Neural progenitor cell (in vitro differentiated cells): ENCODE results near the gene ACOT7. TPM values are rescaled to one million over a fixed set of nuclear protein-coding genes. Genes with fewer than 3 reads are reported as not detected.

Experiments
- DNase-seq: peaks from one replicate; pipeline ENCODE4 v3.0.0-alpha.2; 2016; ENCODE audit warnings: low spot score
- H2AFZ ChIP-seq: fragments of 200-600 bp; sonication (generic); replicated peaks from 2 replicates; pipeline ENCODE4 v1.6.1; 2016; ENCODE audit warnings: antibody characterized with exemption
- H3F3A ChIP-seq: fragments of 200-600 bp; sonication (generic); 2 replicates; pipeline ENCODE4 v1.6.1; 2016; ENCODE audit warnings: antibody characterized with exemption, low read depth
- H3K27ac ChIP-seq: fragments of 200-600 bp; sonication (generic); 2 replicates; pipeline ENCODE4 v1.5.1; 2016; ENCODE audit warnings: mild to moderate bottlenecking
- H3K27me3 ChIP-seq: fragments of 200-600 bp; sonication (generic); 2 replicates; pipeline ENCODE4 v1.6.1; 2016; ENCODE audit warnings: mild to moderate bottlenecking, moderate library complexity
- H3K36me3 ChIP-seq: fragments of 200-600 bp; sonication (generic); 2 replicates; pipeline ENCODE4 v1.5.1; 2016
- H3K4me1 ChIP-seq: fragments of 200-600 bp; sonication (generic); 2 replicates; pipeline ENCODE4 v1.6.1; 2016; ENCODE audit warnings: mixed run types
- H3K4me2 ChIP-seq: fragments of 200-600 bp; sonication (generic); 2 replicates; pipeline ENCODE4 v1.6.1; 2016
- H3K4me3 ChIP-seq: fragments of 200-600 bp; sonication (generic); 2 replicates; pipeline ENCODE4 v1.5.1; 2016
- H3K79me2 ChIP-seq: fragments of 200-600 bp; sonication (generic); 2 replicates; pipeline ENCODE4 v1.6.1; 2016; ENCODE audit warnings: low read depth
- H3K9ac ChIP-seq: fragments of 200-600 bp; sonication (generic); 2 replicates; pipeline ENCODE4 v1.6.1; 2016
- H3K9me3 ChIP-seq: fragments of 200-600 bp; sonication (generic); 2 replicates; pipeline ENCODE4 v1.5.1; 2016; ENCODE audit warnings: low read depth
- H4K20me1 ChIP-seq: fragments of 200-600 bp; sonication (generic); 2 replicates; pipeline ENCODE4 v1.6.1; 2016; ENCODE audit warnings: low read depth
- H3K27ac Mint-ChIP-seq: 3 replicates; pipeline ENCODE4 v1.8.0; 2021; ENCODE audit warnings: mixed read lengths
- H3K27me3 Mint-ChIP-seq: 2 replicates; pipeline ENCODE4 v1.8.0; 2022; ENCODE audit warnings: low read depth, mild to moderate bottlenecking, inconsistent platforms, moderate library complexity, mixed read lengths; ENCODE audit not compliant: insufficient read depth
- H3K36me3 Mint-ChIP-seq: 3 replicates; pipeline ENCODE4 v1.8.0; 2021; ENCODE audit warnings: mixed read lengths
- H3K4me1 Mint-ChIP-seq: 3 replicates; pipeline ENCODE4 v1.8.0; 2021; ENCODE audit warnings: mixed read lengths
- H3K4me3 Mint-ChIP-seq: 3 replicates; pipeline ENCODE4 v1.8.0; 2021; ENCODE audit warnings: mild to moderate bottlenecking, moderate library complexity, mixed read lengths
- H3K9me3 Mint-ChIP-seq: 3 replicates; pipeline ENCODE4 v1.8.0; 2020; ENCODE audit warnings: mixed read lengths
- CTCF ChIP-seq: fragments of 200-600 bp; sonication (generic); IDR thresholded peaks from 2 replicates; pipeline ENCODE4 v1.5.1; 2017; ENCODE audit warnings: antibody characterized with exemption, mild to moderate bottlenecking
- EZH2 ChIP-seq: fragments of 200-600 bp; sonication (generic); IDR thresholded peaks from 2 replicates; pipeline ENCODE4 v1.6.1; 2017; ENCODE audit warnings: antibody characterized with exemption, mild to moderate bottlenecking, moderate library complexity
- EZH2phosphoT487 ChIP-seq: fragments of 200-600 bp; sonication (generic); IDR thresholded peaks from 2 replicates; pipeline ENCODE4 v1.6.1; 2017; ENCODE audit warnings: antibody characterized with exemption
- total RNA-seq: library from RNA; depleted of rRNA; stranded (reverse); fragments of >200 nt; gene quantifications from 2 replicates; pipeline ENCODE4 v1.2.3, GENCODE V29; 2015; ENCODE audit warnings: low replicate concordance

Gene ACOT7
- total RNA-seq, 1 donor from 2014 or later = 19.6 TPM

GRCh38 chr1:6353619-6353954 is 40.0 kb downstream of the ACOT7 start:
- H3K4me1 Mint-ChIP-seq = peaks cover 30% of the 10 kb centered on the region
- TF ChIP-seq CTCF (no peak), EZH2phosphoT487 (no peak), EZH2 (no peak)
- no peak overlapping the region for H3K4me3 Mint-ChIP-seq
- Histone ChIP-seq H3K4me3 (no peak overlapping the region), H3K4me1 (peaks cover 2% of the 10 kb centered on the region), H3K4me2 (no peak overlapping the region), H3K79me2 (peaks cover 47% of the 10 kb centered on the region), H4K20me1 (peaks cover 72% of the 10 kb centered on the region), H2AFZ (no peak overlapping the region), H3K36me3 (no peaks in the 10 kb centered on the region), H3K27ac (no peak overlapping the region), H3K9ac (no peak overlapping the region), H3K27me3 (no peaks in the 10 kb centered on the region), H3K9me3 (no peaks in the 10 kb centered on the region), H3F3A (peaks cover 4% of the 10 kb centered on the region)
- peaks cover 3% of the 10 kb centered on the region for H3K27me3 Mint-ChIP-seq
- peak overlapping the region; percentile 46 for H3K27ac Mint-ChIP-seq
- H3K9me3 Mint-ChIP-seq = no peaks in the 10 kb centered on the region
- no peak for DNase-seq
- peaks cover 2% of the 10 kb centered on the region for H3K36me3 Mint-ChIP-seq

GRCh38 chr1:6352138-6352563 is 41.4 kb downstream of the ACOT7 start:
- peaks cover 8% of the 10 kb centered on the region for H3K4me1 ChIP-seq
- no peak for DNase-seq
- TF ChIP-seq EZH2phosphoT487 (no peak), EZH2 (no peak), CTCF (no peak)
- no peaks in the 10 kb centered on the region for H3K9me3 ChIP-seq
- H3K4me1 Mint-ChIP-seq = peaks cover 33% of the 10 kb centered on the region
- no peak overlapping the region for H3K9ac ChIP-seq
- peaks cover 2% of the 10 kb centered on the region for H3K36me3 Mint-ChIP-seq
- peaks cover 9% of the 10 kb centered on the region for H3F3A ChIP-seq
- H3K27me3 ChIP-seq = no peaks in the 10 kb centered on the region
- peaks cover 43% of the 10 kb centered on the region for H3K79me2 ChIP-seq
- H2AFZ ChIP-seq = no peak overlapping the region
- H3K27ac Mint-ChIP-seq = no peak overlapping the region
- H3K4me3 ChIP-seq = no peak overlapping the region
- peak overlapping the region; percentile 41 for H3K4me3 Mint-ChIP-seq
- H4K20me1 ChIP-seq = peaks cover 66% of the 10 kb centered on the region
- H3K36me3 ChIP-seq = no peaks in the 10 kb centered on the region
- no peaks in the 10 kb centered on the region for H3K9me3 Mint-ChIP-seq
- H3K4me2 ChIP-seq = no peak overlapping the region
- H3K27me3 Mint-ChIP-seq = peaks cover 3% of the 10 kb centered on the region
- H3K27ac ChIP-seq = no peak overlapping the region

- no peak overlapping the region for H3K9ac ChIP-seq
- H3K27me3 Mint-ChIP-seq = peaks cover 3% of the 10 kb centered on the region
- no peaks in the 10 kb centered on the region for H3K27me3 ChIP-seq
- H3K27ac Mint-ChIP-seq = no peak overlapping the region
- H3K79me2 ChIP-seq = peaks cover 38% of the 10 kb centered on the region
- H3K4me1 Mint-ChIP-seq = peaks cover 33% of the 10 kb centered on the region
- H3K4me3 ChIP-seq = no peak overlapping the region
- no peaks in the 10 kb centered on the region for H3K36me3 ChIP-seq
- no peak overlapping the region for H3K4me3 Mint-ChIP-seq
- TF ChIP-seq EZH2phosphoT487 (no peak), EZH2 (no peak), CTCF (no peak)
- peaks cover 66% of the 10 kb centered on the region for H4K20me1 ChIP-seq
- H2AFZ ChIP-seq = no peak overlapping the region
- H3K27ac ChIP-seq = no peak overlapping the region
- H3K4me2 ChIP-seq = no peak overlapping the region
- H3K36me3 Mint-ChIP-seq = peaks cover 2% of the 10 kb centered on the region
- H3K9me3 Mint-ChIP-seq = no peaks in the 10 kb centered on the region
- no peak for DNase-seq
- no peaks in the 10 kb centered on the region for H3K9me3 ChIP-seq
- peaks cover 8% of the 10 kb centered on the region for H3K4me1 ChIP-seq
- H3F3A ChIP-seq = peaks cover 9% of the 10 kb centered on the region
Measured at GRCh38 chr1:6351480-6352137, 42.0 kb downstream of the ACOT7 start.
